ENCODE results near the gene NEDD4L.

DNA sequence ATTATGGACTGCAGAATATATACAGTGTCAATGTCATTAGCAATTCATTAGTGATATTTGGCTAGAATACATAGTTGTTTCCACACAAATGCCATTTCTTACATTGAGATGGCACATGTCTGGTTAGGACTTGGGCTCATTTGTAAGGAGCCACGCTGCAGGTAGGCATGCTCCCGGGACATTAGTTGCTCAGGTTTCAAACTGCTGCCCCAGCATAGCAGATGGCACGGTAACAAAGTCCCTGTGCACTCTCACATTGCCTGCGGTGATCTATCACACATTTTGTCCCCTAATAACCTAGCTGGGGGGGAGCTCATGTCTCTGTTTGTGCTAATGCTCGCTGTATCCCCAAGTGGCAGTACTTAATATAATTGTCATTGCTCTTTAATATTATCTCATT lies 185.1 kb downstream of the NEDD4L start:
- TF ChIP-seq, protein P1, sequence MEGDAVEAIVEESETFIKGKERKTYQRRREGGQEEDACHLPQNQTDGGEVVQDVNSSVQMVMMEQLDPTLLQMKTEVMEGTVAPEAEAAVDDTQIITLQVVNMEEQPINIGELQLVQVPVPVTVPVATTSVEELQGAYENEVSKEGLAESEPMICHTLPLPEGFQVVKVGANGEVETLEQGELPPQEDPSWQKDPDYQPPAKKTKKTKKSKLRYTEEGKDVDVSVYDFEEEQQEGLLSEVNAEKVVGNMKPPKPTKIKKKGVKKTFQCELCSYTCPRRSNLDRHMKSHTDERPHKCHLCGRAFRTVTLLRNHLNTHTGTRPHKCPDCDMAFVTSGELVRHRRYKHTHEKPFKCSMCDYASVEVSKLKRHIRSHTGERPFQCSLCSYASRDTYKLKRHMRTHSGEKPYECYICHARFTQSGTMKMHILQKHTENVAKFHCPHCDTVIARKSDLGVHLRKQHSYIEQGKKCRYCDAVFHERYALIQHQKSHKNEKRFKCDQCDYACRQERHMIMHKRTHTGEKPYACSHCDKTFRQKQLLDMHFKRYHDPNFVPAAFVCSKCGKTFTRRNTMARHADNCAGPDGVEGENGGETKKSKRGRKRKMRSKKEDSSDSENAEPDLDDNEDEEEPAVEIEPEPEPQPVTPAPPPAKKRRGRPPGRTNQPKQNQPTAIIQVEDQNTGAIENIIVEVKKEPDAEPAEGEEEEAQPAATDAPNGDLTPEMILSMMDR (IDR thresholded peaks at IDR 0.05) = no peak
- no peak for TF ChIP-seq POLR2AphosphoS5 (IDR thresholded peaks at IDR 0.05)
- TF ChIP-seq POLR2A (IDR thresholded peaks at IDR 0.05) = no peak

All from sigmoid colon (tissue), 4 donors.